K562 (cell line): ENCODE data around the gene FBXW8. TPM values are rescaled to one million over a fixed set of nuclear protein-coding genes. Genes with fewer than 3 reads are reported as not detected.

Experiments used
- ATAC-seq: fragments of 200-7000 bp; cut with Tn5 transposase; 3 replicates; pipeline ENCODE4 v1.9.1; 2020; ENCODE audit warnings: moderate library complexity
- BruUV-seq: library from RNA; stranded (reverse); fragments of 400-500 nt; replicated peaks from 2 replicates; lab custom pipeline; 2021; lab: Mats Ljungman, UMichigan
- CTCF ChIA-PET: fragments of 300-600 bp; formaldehyde crosslinking; extraction: SDS; loops from one replicate; lab custom pipeline; 2021; ENCODE audit warnings: low intra/inter-chr PET ratio; lab: Yijun Ruan, JAX
- POLR2A ChIA-PET: fragments of 300-600, 350-650 bp; sonication (Branson Sonifier 250); formaldehyde crosslinking; extraction: SDS; loops from one replicate; lab custom pipeline; 2021; ENCODE audit warnings: antibody characterized with exemption, inconsistent platforms; lab: Yijun Ruan, JAX
- DNase-seq, 4 experiments: peaks; one replicate each; pipeline versions ENCODE4 v3.0.0 to v3.0.0-alpha.2; 2011 to 2018; ENCODE audit warnings: low spot score in 3 of 4, mixed read lengths in 3 of 4; ENCODE audit errors: extremely low read depth in 1 of 4
- FAIRE-seq: peaks from 2 replicates; lab custom pipeline; 2011; peaks lifted over from hg19 to GRCh38; lab: Jason Lieb, UNC
- H2AFZ ChIP-seq: 2 replicates; pipeline ENCODE4 v1.6.0; 2011; ENCODE audit warnings: low read depth, low read length, control low read depth, inconsistent platforms
- H3K27ac ChIP-seq: fragments of 200-600 bp; 3 replicates; pipeline ENCODE4 v1.8.0; 2011; ENCODE audit warnings: low read depth, mild to moderate bottlenecking, control low read depth, inconsistent platforms, low read length, moderate library complexity, mixed read lengths; ENCODE audit errors: extremely low read depth
- H3K27me3 ChIP-seq, 2 experiments: fragments of 300-600 bp in 1 of 2; 2 replicates in 1 of 2; 3 replicates in 1 of 2; pipeline versions ENCODE4 v1.6.0 to v1.8.0; 2011; ENCODE audit warnings: inconsistent platforms in 2 of 2, low read length in 2 of 2, mild to moderate bottlenecking in 1 of 2, mixed read lengths in 1 of 2, moderate library complexity in 1 of 2; ENCODE audit not compliant: control insufficient read depth in 2 of 2, insufficient read depth in 2 of 2
- H3K36me3 ChIP-seq: fragments of 300-600 bp; 3 replicates; pipeline ENCODE4 v1.8.0; 2011; ENCODE audit warnings: mild to moderate bottlenecking, low read length, inconsistent platforms; ENCODE audit not compliant: control insufficient read depth, insufficient read depth
- H3K4me1 ChIP-seq, 2 experiments: fragments of 200-600 bp in 1 of 2; replicated peaks in 1 of 2; 2 replicates in 1 of 2; 3 replicates in 1 of 2; pipeline versions ENCODE4 v1.5.1 to v1.8.0; 2011; ENCODE audit warnings: inconsistent platforms in 2 of 2, low read length in 2 of 2, mild to moderate bottlenecking in 1 of 2, mixed read lengths in 1 of 2, moderate library complexity in 1 of 2; ENCODE audit not compliant: control insufficient read depth in 2 of 2, insufficient read depth in 2 of 2
- H3K4me2 ChIP-seq: 2 replicates; pipeline ENCODE4 v1.6.1; 2011; ENCODE audit warnings: low read length, control low read depth, inconsistent platforms, mixed read lengths; ENCODE audit not compliant: insufficient read depth
- H3K4me3 ChIP-seq: fragments of 200-600 bp; sonication (generic), shearing (Covaris generic); 2 replicates; pipeline ENCODE4 v1.5.1; 2016; ENCODE audit warnings: control low read depth, inconsistent platforms
- H3K79me2 ChIP-seq: fragments of 200-600 bp; 3 replicates; pipeline ENCODE4 v1.8.0; 2011; ENCODE audit warnings: low read length, inconsistent platforms; ENCODE audit not compliant: control insufficient read depth, insufficient read depth
- H3K9ac ChIP-seq, 2 experiments: 2 replicates each; pipeline versions ENCODE4 v1.6.0 to v1.6.1; 2011; ENCODE audit warnings: low read depth in 2 of 2, low read length in 2 of 2, control low read depth in 1 of 2, inconsistent platforms in 1 of 2, mild to moderate bottlenecking in 1 of 2, mixed read lengths in 1 of 2; ENCODE audit not compliant: insufficient read depth in 1 of 2
- H3K9me1 ChIP-seq: one replicate; pipeline ENCODE4 v1.6.0; 2011; ENCODE audit warnings: inconsistent platforms, mild to moderate bottlenecking, low read length, moderate library complexity; ENCODE audit not compliant: control insufficient read depth, insufficient read depth
- H3K9me3 ChIP-seq: replicated peaks from 2 replicates; pipeline ENCODE4 v1.5.1; 2011; ENCODE audit warnings: low read depth, low read length, inconsistent platforms; ENCODE audit not compliant: control insufficient read depth, insufficient read depth
- H4K20me1 ChIP-seq: replicated peaks from 2 replicates; pipeline ENCODE4 v1.6.1; 2011; ENCODE audit warnings: low read length, inconsistent platforms, mixed read lengths; ENCODE audit not compliant: control insufficient read depth, insufficient read depth
- BHLHE40 ChIP-seq: IDR thresholded peaks from 2 replicates; pipeline ENCODE4 v1.6.1; 2011; ENCODE audit warnings: low read length, improper control_type of control experiment
- ERF ChIP-seq: fragments of 450-650 bp; formaldehyde crosslinking; IDR thresholded peaks from 2 replicates; pipeline ENCODE4 v1.4.0; 2020; ENCODE audit warnings: mild to moderate bottlenecking, mixed read lengths
- PTRF ChIP-seq: fragments of 450-650 bp; IDR thresholded peaks from 2 replicates; pipeline ENCODE4 v1.6.1; 2016; ENCODE audit warnings: mild to moderate bottlenecking, missing genetic modification characterization, missing compliant biosample characterization
- RCOR1 ChIP-seq, 2 experiments: IDR thresholded peaks; 2 replicates each; pipeline ENCODE4 v1.6.1; 2012; ENCODE audit warnings: low read depth in 2 of 2, low read length in 2 of 2, borderline replicate concordance in 1 of 2, improper control_type of control experiment in 1 of 2
- THRAP3 ChIP-seq: fragments of 450-650 bp; IDR thresholded peaks from 2 replicates; pipeline ENCODE4 v1.6.1; 2016; ENCODE audit warnings: mild to moderate bottlenecking, inconsistent platforms, borderline replicate concordance
- ZNF212 ChIP-seq: fragments of 450-650 bp; formaldehyde crosslinking; IDR thresholded peaks from 2 replicates; pipeline ENCODE4 v1.4.0; 2020; ENCODE audit warnings: mild to moderate bottlenecking
- WGBS: fragments of 100-300 bp; shearing (Covaris generic); methylation state at CpG from one replicate; pipeline ENCODE4 v1.1.6; 2016; ENCODE audit warnings: low coverage, mixed read lengths; ENCODE audit not compliant: insufficient coverage; ENCODE audit errors: missing lambda C conversion rate; 5-methylcytosine and 5-hydroxymethylcytosine counted together
- in situ Hi-C: fragments of 300-500 bp; cut with MboI; formaldehyde crosslinking; loops from 4 replicates; pipeline ENCODE4 v1.15.0; 2018; ENCODE audit warnings: inconsistent platforms, mixed read lengths
- intact Hi-C: fragments of 100-400 bp; cut with micrococcal nuclease; formaldehyde crosslinking; loops from 2 replicates; pipeline ENCODE4 v1.14.2; 2022
- polyA plus RNA-seq, 8 experiments: library from polyadenylated mRNA; depleted of rRNA in 4 of 8; stranded (reverse) in 5 of 8; unstranded in 3 of 8; fragments of >200 nt; fragmentation: Nextera tagmentation in 2 of 8; fragmentation: Illumina TruSeq in 1 of 8; extraction: Ambion mirVana in 2 of 8; extraction: Trizol in 1 of 8; gene quantifications; 2 replicates each; pipeline versions ENCODE4 v1.2.1 to v1.2.3, GENCODE V29; 2011 to 2014; ENCODE audit warnings: inconsistent platforms in 1 of 8, missing spikeins in 1 of 8
- total RNA-seq, 7 experiments: library from RNA; depleted of rRNA in 6 of 7; stranded (reverse); fragments of >200 nt in 6 of 7; fragmentation: Illumina TruSeq in 2 of 7; extraction: Trizol in 2 of 7; gene quantifications; 2 replicates each; pipeline versions ENCODE4 v1.2.1 to v1.2.3, GENCODE V29; 2011 to 2021; ENCODE audit warnings: low replicate concordance in 1 of 7
- TF ChIP-seq, protein P1 (sequence below): IDR thresholded peaks from 2 replicates; pipeline ENCODE4 v1.6.1; 2012; ENCODE audit warnings: low read depth, low read length, improper control_type of control experiment, borderline replicate concordance

The FBXW8 gene
- total and polyA plus RNA-seq, 9 of the 15 experiments (the other 6 are each of a cell fraction or from before 2014, with no cell fraction given), result 0.58 to 8.3 (median 4.4) TPM

DNA sequence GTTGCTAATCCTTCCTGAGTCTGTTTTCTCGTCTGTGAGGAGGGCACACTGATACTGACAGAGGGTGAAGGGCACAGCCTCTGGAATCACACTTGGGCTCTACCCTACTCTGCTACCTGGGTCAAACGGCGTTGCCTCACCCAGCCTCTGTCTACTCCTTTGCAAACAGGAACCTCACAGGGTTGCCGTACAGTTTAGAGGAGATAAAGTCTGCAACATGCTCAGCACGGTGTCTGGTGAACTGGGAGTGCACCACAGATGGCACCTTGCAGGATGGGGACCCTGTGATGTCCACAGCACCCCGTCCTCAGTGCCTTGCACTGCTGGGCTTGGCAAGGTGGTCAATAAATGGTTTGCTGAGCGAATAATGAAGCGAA is 150.2 kb downstream of the FBXW8 start:
- Histone ChIP-seq H3K79me2 (no peaks in the 10 kb centered on the region; the same call in 2 of the 3 replicates), H3K9ac (peak overlapping the region in 1 of 2 experiments; percentile 63; a peak in 2 of 4 replicates), H3K27me3 (no peaks in the 10 kb centered on the region), H3K4me3 (no peak overlapping the region), H3K9me1 (peaks cover 3% of the 10 kb centered on the region), H2AFZ (no peak overlapping the region), H3K9me3 (no peaks in the 10 kb centered on the region), H3K4me1 (peaks cover 12 to 31% of the 10 kb centered on the region in 2 experiments; a peak in 4 of 5 replicates), H4K20me1 (no peaks in the 10 kb centered on the region; the same call in 1 of the 2 replicates)
- FAIRE-seq, result no peak
- 43% methylated on average over 8 of the region's 8 CpGs for WGBS
- CTCF ChIA-PET, result no interaction called here
- in situ Hi-C loops, result no loop called here
- BruUV-seq, result no TSS peak
- DNase-seq, result no peak
- TF ChIP-seq BHLHE40 (0 out of 2 replicates have a peak, but pooled peaks have one; percentile 8), ZNF212 (no peak), THRAP3 (no peak), PTRF (no peak), ERF (CRISPR knock-in tag) (no peak), RCOR1 (IDR thresholded peaks at IDR 0.05; ENCODE audit: borderline replicate concordance in 1 of 2, low read depth in 2 of 2, low read length in 2 of 2) (0 out of 4 replicates have a peak, but pooled peaks of 1 of the 2 experiments have one; percentile 8)
- TF ChIP-seq, protein P1, sequence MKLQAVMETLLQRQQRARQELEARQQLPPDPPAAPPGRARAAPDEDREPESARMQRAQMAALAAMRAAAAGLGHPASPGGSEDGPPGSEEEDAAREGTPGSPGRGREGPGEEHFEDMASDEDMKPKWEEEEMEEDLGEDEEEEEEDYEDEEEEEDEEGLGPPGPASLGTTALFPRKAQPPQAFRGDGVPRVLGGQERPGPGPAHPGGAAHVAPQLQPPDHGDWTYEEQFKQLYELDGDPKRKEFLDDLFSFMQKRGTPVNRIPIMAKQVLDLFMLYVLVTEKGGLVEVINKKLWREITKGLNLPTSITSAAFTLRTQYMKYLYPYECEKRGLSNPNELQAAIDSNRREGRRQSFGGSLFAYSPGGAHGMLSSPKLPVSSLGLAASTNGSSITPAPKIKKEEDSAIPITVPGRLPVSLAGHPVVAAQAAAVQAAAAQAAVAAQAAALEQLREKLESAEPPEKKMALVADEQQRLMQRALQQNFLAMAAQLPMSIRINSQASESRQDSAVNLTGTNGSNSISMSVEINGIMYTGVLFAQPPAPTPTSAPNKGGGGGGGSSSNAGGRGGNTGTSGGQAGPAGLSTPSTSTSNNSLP, result no peak
- TF ChIP-seq, all 486 proteins: peak for 2
- ATAC-seq, result peak; percentile 49
- Histone ChIP-seq H3K27ac (no peak overlapping the region), H3K36me3 (no peaks in the 10 kb centered on the region), H3K4me2 (peak overlapping the region; percentile 4)
- intact Hi-C loops, result no loop called here
- POLR2A ChIA-PET, result interaction anchor here (0.6 to 1.7 kb wide), 4 partner anchors 9 to 146 kb away, joined by 3 to 4 read pairs (median 3); no protein-coding TSS in a partner anchor
